ENCODE data around the gene CD320.
A peak's percentile ranks its signal among the peaks of the same experiment; 100 is the strongest.

The CD320 gene

DNA sequence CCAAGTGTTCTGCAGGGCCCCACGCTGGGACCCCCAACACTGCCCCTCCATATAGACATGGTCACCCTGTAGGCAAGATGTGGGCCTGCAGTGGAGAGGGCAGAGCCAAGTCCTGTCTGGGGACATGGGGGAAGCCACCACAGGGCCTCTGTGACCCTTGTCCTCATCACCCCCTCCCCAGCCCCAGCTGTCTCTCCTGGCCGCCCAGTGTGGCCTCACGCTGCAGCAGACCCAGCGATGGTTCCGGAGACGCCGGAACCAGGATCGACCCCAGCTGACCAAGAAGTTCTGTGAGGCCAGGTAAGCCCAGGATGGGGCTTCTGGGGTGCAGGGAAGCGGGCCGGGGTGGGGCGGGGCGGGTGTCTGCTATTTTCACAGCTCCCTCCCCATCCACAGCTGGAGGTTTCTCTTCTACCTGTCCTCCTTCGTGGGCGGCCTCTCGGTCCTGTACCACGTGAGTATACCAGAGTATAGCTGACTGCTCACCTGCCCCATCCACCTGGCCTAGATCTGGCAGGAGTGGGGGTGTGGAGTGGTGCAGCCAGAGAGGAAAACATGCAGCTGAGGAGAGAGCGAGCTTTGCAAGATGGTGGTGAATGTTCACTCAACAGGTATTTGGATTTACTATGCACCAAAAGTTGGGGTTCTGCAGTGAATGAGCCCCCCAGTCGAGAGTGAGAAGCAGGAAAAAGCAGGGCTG lies 52.6 kb downstream of the CD320 start:
- DNase-seq (ENCODE audit: extremely low read depth in 1 of 2, low read depth in 1 of 2), result no peak

- no peak for DNase-seq (ENCODE audit: extremely low read depth in 1 of 2, low read depth in 1 of 2)
Observed at GRCh38 chr19:8254286-8255001, 53.7 kb downstream of the CD320 start.

GRCh38 chr19:8253678-8254077 lies 54.5 kb downstream of the CD320 start:
- no peak for DNase-seq (ENCODE audit: extremely low read depth in 1 of 2, low read depth in 1 of 2)

- DNase-seq (ENCODE audit: extremely low read depth in 1 of 2, low read depth in 1 of 2), result peak; percentile 54 to 79
Observed at GRCh38 chr19:8252922-8253589, 55.1 kb downstream of the CD320 start.

Measured in activated CD8-positive, alpha-beta memory T cell treated with anti-CD3 and anti-CD28 coated beads for 1 hour (primary cell).